ENCODE measurements around the gene TLR9.

TLR9 gene

DNA sequence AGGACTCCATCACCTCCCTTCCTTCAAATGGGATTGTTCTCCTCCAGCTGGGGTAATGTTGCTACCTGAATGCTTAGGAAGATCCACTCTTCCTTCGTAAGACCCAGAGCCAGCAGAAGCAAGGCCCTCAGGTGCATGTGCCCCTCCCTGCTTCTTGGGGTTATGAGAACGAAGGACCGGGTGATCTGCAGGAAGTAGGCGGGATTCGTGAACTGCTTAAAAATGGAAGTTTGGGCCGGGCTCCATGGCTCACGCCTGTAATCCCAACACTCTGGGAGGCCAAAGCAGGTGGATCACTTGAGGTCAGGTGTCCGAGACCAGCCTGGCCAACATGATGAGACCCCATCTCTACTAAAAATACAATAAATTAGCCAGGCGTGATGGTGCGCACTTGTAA lies 8.0 kb downstream of the TLR9 start:
- no peak for DNase-seq

GRCh38 chr3:52216585-52217408 lies 8.6 kb downstream of the TLR9 start:
- no peak for DNase-seq

- DNase-seq: no peak
Observed at GRCh38 chr3:52215351-52215750, 10.1 kb downstream of the TLR9 start.

DNA sequence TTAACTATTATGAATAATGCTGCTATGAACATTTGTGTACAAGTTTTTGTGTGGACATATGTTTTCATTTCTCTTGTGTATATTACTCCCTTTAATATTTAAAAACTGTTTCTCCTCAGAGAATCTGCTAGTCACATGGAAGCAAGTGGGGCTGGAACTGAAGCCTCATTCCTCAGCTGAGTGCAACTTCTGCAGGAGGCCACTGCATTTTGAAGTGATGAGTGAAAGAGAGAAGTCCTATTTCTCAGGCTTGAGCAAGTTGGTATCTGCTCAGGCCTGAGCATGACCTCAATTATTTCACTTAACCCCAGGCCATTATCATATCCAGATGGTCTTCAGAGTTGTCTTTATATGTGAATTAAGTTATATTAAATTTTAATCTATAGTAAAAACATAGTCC lies 11.5 kb downstream of the TLR9 start:
- DNase-seq: no peak

DNA sequence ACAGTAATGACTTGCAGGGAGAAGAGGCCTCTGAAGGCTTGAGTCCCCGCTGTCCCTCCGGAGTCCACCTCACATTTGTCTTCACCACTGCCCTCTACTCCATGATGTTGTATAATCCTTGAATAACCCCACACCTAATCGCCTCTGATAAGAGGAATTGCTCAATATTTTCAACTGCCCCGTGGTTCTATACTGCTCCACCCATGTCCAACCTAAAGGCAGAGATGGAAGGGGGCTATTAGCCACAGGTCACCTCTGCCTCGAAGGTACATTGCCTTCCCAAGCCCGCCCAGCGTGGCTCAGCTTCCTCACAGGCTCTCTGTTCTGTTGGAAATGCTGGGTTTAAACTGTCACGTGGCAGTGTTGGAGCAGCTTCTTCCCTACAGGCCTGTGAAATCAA lies 12.4 kb downstream of the TLR9 start:
- no peak for DNase-seq

GRCh38 chr3:52211268-52211891 lies 14.1 kb downstream of the TLR9 start:
- DNase-seq: no peak

- DNase-seq: no peak
Observed at GRCh38 chr3:52210550-52211046, 14.8 kb downstream of the TLR9 start.

GRCh38 chr3:52210037-52210436 lies 15.4 kb downstream of the TLR9 start:
- DNase-seq: no peak

DNA sequence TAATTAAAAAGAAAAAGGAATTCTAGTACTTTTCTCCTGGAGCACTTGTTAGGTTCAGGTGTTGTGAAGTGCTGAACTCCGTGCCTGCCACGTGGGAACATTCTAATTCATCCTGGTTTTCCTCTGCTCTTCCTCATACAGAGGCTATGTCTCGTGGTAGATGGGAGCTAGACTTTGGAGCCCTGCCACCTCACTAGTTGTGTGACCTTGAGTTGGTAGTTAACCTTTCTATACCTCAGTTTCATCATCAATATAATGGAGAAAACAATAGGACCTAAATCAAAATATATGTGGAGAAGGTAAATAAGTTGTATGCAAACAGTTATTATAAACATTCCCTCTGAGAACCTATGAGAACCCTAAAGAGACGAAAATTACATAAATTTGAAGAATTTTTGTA lies 16.9 kb downstream of the TLR9 start:
- DNase-seq: no peak

DNA sequence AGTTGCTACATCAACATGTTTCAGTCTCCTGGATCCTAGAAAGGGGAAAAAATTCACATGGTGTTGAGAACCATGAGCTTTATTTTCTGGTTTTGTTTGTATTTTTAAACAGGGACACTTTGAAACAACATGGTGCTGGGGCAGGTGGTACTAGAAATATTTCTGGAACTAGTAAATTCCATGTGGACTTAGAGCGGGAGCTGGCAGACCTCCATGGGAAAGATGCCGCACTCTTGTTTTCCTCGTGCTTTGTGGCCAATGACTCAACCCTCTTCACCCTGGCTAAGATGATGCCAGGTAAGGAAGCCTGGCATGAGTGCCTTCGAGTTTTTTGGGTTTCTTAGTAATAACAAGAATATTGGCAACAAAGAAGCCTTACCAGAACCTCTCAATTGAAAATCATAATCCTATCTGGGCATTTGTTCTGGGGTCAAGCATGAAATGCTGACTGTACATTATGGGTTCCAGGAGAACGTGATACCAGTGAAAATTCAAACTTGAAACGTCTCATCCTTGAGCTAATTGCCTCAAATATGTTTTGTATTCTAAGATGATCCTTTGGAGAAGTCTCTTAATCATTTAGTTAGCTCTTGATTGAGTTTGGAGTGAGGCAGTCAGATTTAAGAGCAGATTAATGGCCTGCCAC lies 19.6 kb downstream of the TLR9 start:
- DNase-seq: peak in 1 of 14 donors; percentile 88

DNA sequence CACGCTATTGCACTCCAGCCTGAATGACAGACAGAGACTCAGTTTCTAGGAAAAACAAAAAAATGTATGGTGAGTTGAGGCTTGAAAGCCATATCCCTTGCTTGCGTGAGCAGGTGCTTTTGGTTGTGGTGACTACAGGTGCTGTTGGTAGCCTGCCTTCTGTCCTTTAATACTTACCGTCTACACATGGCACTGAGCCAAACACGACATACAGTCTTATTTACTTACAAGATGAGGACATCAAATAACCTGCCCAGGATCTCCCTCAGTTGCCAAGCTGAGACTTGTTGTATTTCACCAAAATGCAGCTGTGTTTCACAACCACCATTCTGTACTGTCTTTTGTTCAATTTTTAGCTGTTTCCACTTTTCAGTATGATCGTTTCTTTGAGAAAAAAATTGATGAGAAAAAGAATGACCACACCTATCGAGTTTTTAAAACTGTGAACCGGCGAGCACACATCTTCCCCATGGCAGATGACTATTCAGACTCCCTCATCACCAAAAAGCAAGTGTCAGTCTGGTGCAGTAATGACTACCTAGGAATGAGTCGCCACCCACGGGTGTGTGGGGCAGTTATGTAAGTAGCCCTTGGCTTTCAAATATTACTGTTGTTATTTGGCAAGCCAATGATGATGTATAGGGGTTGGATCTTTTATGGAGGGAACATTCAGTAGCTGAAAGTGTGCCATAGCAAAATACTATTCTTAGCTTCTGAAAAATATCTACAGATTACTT lies 20.9 kb downstream of the TLR9 start:
- DNase-seq: peak in 1 of 14 donors; percentile 33

GRCh38 chr3:52203701-52204100 lies 21.7 kb downstream of the TLR9 start:
- DNase-seq: no peak

- peak in 3 of 14 donors; percentile 23 to 96 (median 29) for DNase-seq
Observed at GRCh38 chr3:52202384-52203077, 22.9 kb downstream of the TLR9 start.

DNA sequence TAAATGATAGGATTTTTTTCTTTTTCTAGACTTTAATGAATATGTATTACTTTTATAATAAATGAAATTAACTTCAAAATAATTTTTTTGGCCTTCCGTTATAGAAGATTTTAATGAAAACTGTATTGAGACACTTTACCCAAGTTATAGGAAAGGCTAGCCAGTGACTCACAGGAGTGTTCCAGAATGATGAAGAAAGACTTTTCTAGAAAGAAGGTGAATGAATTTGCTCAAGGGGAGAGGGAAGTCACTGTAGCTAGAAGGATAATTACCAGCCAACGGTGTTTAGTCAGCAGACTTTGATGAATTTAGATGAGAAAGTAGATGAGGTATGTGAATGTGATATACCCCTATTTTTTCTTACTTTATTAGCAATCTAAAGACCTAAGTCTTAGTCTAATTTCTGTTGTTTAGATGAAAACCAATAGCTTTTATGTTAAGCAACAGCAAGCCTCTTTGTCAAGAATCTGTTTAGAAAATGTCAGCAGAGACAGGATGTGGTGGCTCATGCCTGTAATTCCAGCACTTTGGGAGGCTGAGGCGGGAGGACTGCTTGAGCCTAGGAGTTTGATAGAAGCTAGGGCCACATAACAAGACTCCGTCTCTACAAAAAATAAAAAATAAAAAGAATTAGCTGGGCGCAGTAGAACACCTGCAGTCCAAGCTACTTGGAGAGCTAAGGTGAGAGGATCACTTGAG lies 24.3 kb downstream of the TLR9 start:
- DNase-seq: no peak

- no peak for DNase-seq
Observed at GRCh38 chr3:52198643-52199608, 26.5 kb downstream of the TLR9 start.

DNA sequence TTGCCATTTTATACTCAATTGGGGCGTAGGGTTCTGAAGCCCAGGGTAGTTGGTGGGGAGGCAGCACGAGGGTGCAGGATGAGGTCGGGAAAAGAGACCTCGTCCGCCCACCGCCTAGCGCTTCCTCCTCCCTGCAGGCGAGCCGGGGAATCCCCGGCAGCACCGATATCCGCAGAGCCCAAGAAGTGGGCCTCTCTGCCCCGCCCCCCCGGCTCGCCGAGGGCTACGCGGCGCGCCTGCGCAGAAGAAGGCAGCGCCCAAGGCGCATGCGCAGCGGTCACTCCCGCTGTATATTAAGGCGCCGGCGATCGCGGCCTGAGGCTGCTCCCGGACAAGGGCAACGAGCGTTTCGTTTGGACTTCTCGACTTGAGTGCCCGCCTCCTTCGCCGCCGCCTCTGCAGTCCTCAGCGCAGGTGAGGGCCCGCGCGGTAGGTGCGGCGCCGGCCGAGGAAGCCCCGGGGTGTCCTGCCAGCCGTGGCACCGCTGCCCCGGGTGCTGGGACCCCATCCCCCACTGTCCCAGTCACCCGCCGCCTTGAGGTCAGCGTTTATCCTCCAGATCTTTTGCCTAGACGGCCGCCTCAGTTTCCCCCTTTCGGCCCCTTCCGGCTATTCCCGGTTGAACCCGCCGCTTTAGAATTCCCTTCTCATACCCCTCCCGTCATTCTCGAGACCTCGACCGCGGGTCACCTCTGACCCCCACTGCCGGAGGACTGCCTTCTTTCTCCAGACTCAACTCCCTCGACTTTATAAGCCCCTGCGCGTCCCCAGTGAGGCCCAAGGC lies 27.4 kb downstream of the TLR9 start, which contains the start of gene ALAS1:
TSS of gene ALAS1 (plus strand) at position 319 of the 784 bp plus-strand sequence. CDS start 1,082 bp downstream, outside the sequence.
- peak in 13 of 14 donors; percentile 68 to 95 (median 85) for DNase-seq

- DNase-seq: no peak
Observed at GRCh38 chr3:52197499-52197841, 28.0 kb downstream of the TLR9 start.

DNA sequence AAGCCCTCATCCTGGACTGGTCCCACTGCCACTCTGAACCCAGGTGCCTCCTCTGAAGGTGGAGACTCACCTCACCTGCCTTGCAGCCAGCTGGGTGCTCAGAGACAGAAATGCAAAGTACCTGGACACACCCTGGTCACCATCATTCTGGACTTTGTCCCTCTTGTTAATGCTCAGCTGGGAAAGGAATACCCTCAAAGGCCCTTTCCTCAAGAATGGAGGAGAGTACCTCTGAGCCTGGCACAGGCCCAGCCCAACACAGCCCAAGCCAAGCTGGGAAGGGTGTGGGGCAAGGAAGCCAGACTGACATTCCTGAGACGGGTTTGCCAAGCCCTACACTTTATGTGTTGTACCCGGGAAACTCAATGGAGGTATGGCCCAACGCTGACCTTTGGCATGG lies 28.5 kb downstream of the TLR9 start:
- no peak for DNase-seq

DNA sequence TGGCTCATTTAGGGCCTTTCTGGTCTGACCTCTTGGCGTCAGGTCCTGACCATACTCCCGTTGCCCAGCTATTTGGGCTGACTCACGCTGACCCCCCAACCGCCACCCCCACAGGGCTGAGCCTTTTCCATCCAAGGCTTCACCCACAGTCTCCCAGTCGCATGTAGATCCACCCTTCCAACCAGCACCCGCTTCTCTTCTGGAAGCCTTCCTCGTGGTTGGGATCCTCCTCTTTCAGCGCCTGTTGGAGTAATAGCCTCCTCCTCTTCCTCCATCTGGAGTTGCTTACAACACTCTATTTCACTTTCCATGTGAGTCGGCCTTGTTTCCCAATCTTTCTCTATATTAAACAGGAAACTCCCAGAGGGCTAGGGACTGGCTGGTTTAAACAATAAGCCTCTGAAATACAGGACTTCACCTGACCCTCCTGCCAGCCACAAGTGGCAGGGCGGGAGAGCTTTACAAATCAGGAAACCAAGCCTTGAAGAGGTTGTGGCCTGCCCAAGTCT lies 29.6 kb downstream of the TLR9 start:
- no peak for DNase-seq
